Endothelial cell of umbilical vein (primary cell): Measurements from ENCODE around the gene CACNA1F. TPM values are rescaled to one million over a fixed set of nuclear protein-coding genes. Genes with fewer than 3 reads are reported as not detected.

Source experiments
- BruUV-seq: library from RNA; stranded (reverse); fragments of 400-500 nt; replicated peaks from 2 replicates; lab custom pipeline; 2021; lab: Mats Ljungman, UMichigan
- CTCF ChIA-PET: fragments of 300-600, 350-600 bp; sonication (Branson Sonifier 250); formaldehyde crosslinking; loops from one replicate; lab custom pipeline; 2021; ENCODE audit warnings: antibody characterized with exemption, inconsistent platforms; lab: Charles Lee
- POLR2A ChIA-PET: fragments of 300-600, 350-600 bp; sonication (Branson Sonifier 250); formaldehyde crosslinking; loops from one replicate; lab custom pipeline; 2021; ENCODE audit warnings: antibody characterized with exemption, inconsistent platforms; lab: Charles Lee
- DNase-seq: peaks from one replicate; pipeline ENCODE4 v3.0.0-alpha.2; 2011; ENCODE audit warnings: low read depth, low spot score
- FAIRE-seq: peaks from 2 replicates; lab custom pipeline; 2011; peaks lifted over from hg19 to GRCh38; lab: Jason Lieb, UNC
- H2AFZ ChIP-seq: 2 replicates; pipeline ENCODE4 v1.6.0; 2012; ENCODE audit warnings: low read depth, low read length, control low read depth, inconsistent platforms
- H3K27ac ChIP-seq: 2 replicates; pipeline ENCODE4 v1.5.1; 2011; ENCODE audit warnings: low read depth, mild to moderate bottlenecking, control low read depth, low read length, moderate library complexity; ENCODE audit not compliant: insufficient read depth
- H3K27me3 ChIP-seq, 2 experiments: 2 replicates each; pipeline versions ENCODE4 v1.6.0 to v1.6.1; 2011; ENCODE audit warnings: low read length in 2 of 2, mixed read lengths in 1 of 2; ENCODE audit not compliant: control insufficient read depth in 2 of 2, insufficient read depth in 2 of 2
- H3K36me3 ChIP-seq, 2 experiments: 2 replicates in 1 of 2; 3 replicates in 1 of 2; pipeline ENCODE4 v1.5.1; 2011; ENCODE audit warnings: low read length in 2 of 2, mild to moderate bottlenecking in 1 of 2, moderate library complexity in 1 of 2; ENCODE audit not compliant: control insufficient read depth in 2 of 2, insufficient read depth in 2 of 2; ENCODE audit errors: extremely low read depth in 1 of 2
- H3K4me1 ChIP-seq: 3 replicates; pipeline ENCODE4 v1.5.1; 2011; ENCODE audit warnings: mild to moderate bottlenecking, low read length; ENCODE audit not compliant: control insufficient read depth, insufficient read depth; ENCODE audit errors: extremely low read depth
- H3K4me2 ChIP-seq: 2 replicates; pipeline ENCODE4 v1.6.1; 2011; ENCODE audit warnings: low read length, control low read depth, mixed read lengths; ENCODE audit not compliant: insufficient read depth
- H3K4me3 ChIP-seq, 3 experiments: fragments of 200-600 bp in 1 of 3; sonication (generic), shearing (Covaris generic) in 1 of 3; replicated peaks in 1 of 3; 2 replicates each; pipeline ENCODE4 v1.5.1; 2011 to 2016; ENCODE audit warnings: control low read depth in 3 of 3, low read length in 3 of 3, mild to moderate bottlenecking in 2 of 3, inconsistent platforms in 1 of 3, low read depth in 1 of 3, moderate library complexity in 1 of 3; ENCODE audit not compliant: insufficient read depth in 1 of 3
- H3K79me2 ChIP-seq: 2 replicates; pipeline ENCODE4 v1.6.0; 2012; ENCODE audit warnings: low read length, inconsistent platforms; ENCODE audit not compliant: control insufficient read depth, insufficient read depth
- H3K9ac ChIP-seq: replicated peaks from 2 replicates; pipeline ENCODE3; 2011; ENCODE audit warnings: low read length, control low read depth; ENCODE audit not compliant: insufficient read depth; ENCODE audit errors: extremely low read depth
- H3K9me1 ChIP-seq: replicated peaks from 3 replicates; pipeline ENCODE4 v1.6.0; 2011; ENCODE audit warnings: mild to moderate bottlenecking, low read length; ENCODE audit not compliant: control insufficient read depth, insufficient read depth; ENCODE audit errors: extremely low read depth
- H3K9me3 ChIP-seq: replicated peaks from 2 replicates; pipeline ENCODE4 v1.5.1; 2012; ENCODE audit warnings: low read length, inconsistent platforms; ENCODE audit not compliant: control insufficient read depth, insufficient read depth
- H4K20me1 ChIP-seq: replicated peaks from 2 replicates; pipeline ENCODE3; 2011; ENCODE audit warnings: mild to moderate bottlenecking, low read length; ENCODE audit not compliant: control insufficient read depth, insufficient read depth; ENCODE audit errors: extremely low read depth
- POLR2AphosphoS5 ChIP-seq: IDR thresholded peaks from 2 replicates; pipeline ENCODE4 v1.6.1; 2012; ENCODE audit warnings: low read depth, mild to moderate bottlenecking, control low read depth, low read length, moderate library complexity; ENCODE audit not compliant: insufficient read depth
- dilution Hi-C: fragments of 300-500 bp; cut with MboI; formaldehyde crosslinking; loops from one replicate; pipeline ENCODE4 v1.15.0; 2019; ENCODE audit warnings: low sequenced_read_pairs; ENCODE audit not compliant: extremely low pct_ligation_motif_present
- intact Hi-C: fragments of 100-400 bp; cut with micrococcal nuclease; formaldehyde crosslinking; loops from one replicate; pipeline ENCODE4 v1.10.0; 2022
- polyA plus RNA-seq, 4 experiments: library from polyadenylated mRNA; depleted of rRNA in 3 of 4; stranded (reverse) in 3 of 4; unstranded in 1 of 4; fragments of >200 nt; gene quantifications; 2 replicates each; pipeline versions ENCODE4 v1.2.1 to v1.2.3, GENCODE V29; 2011 to 2012; ENCODE audit warnings: missing spikeins in 1 of 4
- total RNA-seq: library from RNA; stranded (reverse); gene quantifications from 2 replicates; pipeline ENCODE4 v1.2.3, GENCODE V29; 2021
- TF ChIP-seq, protein P1 (sequence below): IDR thresholded peaks from 2 replicates; pipeline ENCODE4 v1.6.1; 2011; ENCODE audit not compliant: insufficient read depth, insufficient read length
- TF ChIP-seq, protein P2 (sequence below), 2 donors: IDR thresholded peaks; 1 replicate in 1 of 2; 2 replicates in 1 of 2; pipeline ENCODE4 v1.5.1; 2011; ENCODE audit warnings: low read length in 2 of 2, mild to moderate bottlenecking in 2 of 2, moderate library complexity in 2 of 2, control low read depth in 1 of 2, inconsistent platforms in 1 of 2, low read depth in 1 of 2; ENCODE audit not compliant: insufficient read depth in 1 of 2; ENCODE audit errors: extremely low read depth in 1 of 2

Gene CACNA1F
- total and polyA plus RNA-seq, 2 donors (not counting 3 experiments of a cell fraction or from before 2014, with no cell fraction given), result not detected

DNA sequence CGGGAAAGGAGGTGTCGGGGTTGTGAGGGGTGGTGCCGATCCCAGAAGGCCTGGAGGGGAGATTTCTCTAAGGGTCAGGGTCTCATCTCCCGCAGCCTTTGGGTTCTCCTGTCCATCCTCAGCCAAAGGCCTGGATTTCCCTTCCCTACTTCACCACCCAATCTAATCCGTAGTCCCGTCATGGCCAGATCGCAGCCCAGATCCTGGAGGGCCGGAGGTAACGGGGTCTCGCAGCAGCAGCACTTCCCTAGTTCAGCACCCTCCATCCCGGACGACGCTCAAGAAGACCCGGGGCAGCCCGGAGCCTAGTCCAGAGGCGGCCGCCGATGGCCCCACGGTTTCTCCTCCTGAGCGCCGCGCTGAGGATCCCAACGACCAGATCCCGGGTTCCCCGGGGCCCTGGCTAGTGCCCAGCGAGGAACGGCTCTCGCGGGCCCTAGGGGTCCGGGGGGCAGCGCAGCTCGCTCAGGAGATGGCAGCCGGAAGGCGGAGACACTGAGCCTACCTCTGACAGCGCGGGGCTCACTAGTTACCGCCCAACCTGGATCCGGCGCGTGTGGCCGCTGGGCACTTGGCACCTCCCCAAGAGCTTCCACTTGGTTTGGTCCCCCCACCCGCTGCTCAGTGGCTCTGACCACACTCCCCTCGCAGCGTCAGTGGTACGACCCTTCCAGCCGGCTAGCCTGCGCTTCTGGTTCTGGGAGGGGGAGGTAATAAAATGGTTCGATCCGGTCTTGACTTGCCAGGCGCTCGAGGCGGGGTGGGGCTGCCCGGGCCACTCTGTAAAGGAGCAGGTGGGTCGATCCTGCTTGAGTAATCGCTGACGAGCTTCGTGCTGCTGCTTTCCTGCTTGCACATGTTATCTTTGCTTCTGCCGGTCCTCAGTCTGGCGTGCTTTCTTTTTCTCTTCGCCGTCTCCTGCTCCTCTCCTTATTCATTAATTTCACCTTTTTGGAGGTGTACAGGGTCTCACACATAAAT is 66.9 kb downstream of the CACNA1F start:
- intact Hi-C loops (loop anchor here (2.0 kb wide), 1 partner anchor 87 kb away; the partner anchor contains the start of gene WDR45), dilution Hi-C loops (no loop called here)
- peak overlapping the region; percentile 43 for H3K4me2 ChIP-seq
- no peaks in the 10 kb centered on the region for H4K20me1 ChIP-seq
- TF ChIP-seq, protein P1, sequence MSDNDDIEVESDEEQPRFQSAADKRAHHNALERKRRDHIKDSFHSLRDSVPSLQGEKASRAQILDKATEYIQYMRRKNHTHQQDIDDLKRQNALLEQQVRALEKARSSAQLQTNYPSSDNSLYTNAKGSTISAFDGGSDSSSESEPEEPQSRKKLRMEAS, result no peak
- peak; percentile 57 for TF ChIP-seq POLR2AphosphoS5
- TF ChIP-seq, protein P2, sequence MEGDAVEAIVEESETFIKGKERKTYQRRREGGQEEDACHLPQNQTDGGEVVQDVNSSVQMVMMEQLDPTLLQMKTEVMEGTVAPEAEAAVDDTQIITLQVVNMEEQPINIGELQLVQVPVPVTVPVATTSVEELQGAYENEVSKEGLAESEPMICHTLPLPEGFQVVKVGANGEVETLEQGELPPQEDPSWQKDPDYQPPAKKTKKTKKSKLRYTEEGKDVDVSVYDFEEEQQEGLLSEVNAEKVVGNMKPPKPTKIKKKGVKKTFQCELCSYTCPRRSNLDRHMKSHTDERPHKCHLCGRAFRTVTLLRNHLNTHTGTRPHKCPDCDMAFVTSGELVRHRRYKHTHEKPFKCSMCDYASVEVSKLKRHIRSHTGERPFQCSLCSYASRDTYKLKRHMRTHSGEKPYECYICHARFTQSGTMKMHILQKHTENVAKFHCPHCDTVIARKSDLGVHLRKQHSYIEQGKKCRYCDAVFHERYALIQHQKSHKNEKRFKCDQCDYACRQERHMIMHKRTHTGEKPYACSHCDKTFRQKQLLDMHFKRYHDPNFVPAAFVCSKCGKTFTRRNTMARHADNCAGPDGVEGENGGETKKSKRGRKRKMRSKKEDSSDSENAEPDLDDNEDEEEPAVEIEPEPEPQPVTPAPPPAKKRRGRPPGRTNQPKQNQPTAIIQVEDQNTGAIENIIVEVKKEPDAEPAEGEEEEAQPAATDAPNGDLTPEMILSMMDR (IDR thresholded peaks at IDR 0.05; ENCODE audit: extremely low read depth in 1 of 2, insufficient read depth in 1 of 2, low read depth in 1 of 2, low read length in 2 of 2), result peak in 1 of 2 donors; percentile 18
- POLR2A ChIA-PET, result interaction anchor here (1.9 kb wide), 1 partner anchor 25 kb away, joined by 7 read pairs; no protein-coding TSS in a partner anchor
- CTCF ChIA-PET, result interaction anchor here (1.0 to 3.6 kb wide), 3 partner anchors 10 to 18 kb away, joined by 3 to 16 read pairs (median 5); no protein-coding TSS in a partner anchor
- peak overlapping the region; percentile 72 for H3K9ac ChIP-seq
- H3K9me1 ChIP-seq, result no peaks in the 10 kb centered on the region
- H3K4me1 ChIP-seq, result peaks cover 21% of the 10 kb centered on the region
- H3K4me3 ChIP-seq, result peak overlapping the region in 2 of 3 experiments; percentile 29 to 40
- H3K9me3 ChIP-seq, result no peaks in the 10 kb centered on the region
- no peaks in the 10 kb centered on the region for H3K79me2 ChIP-seq
- DNase-seq (peak; percentile 66), FAIRE-seq (no peak)
- H3K27ac ChIP-seq, result peak overlapping the region; percentile 89
- no peaks in the 10 kb centered on the region for H3K36me3 ChIP-seq
- no peaks in the 10 kb centered on the region for H3K27me3 ChIP-seq
- peak overlapping the region; percentile 54 for H2AFZ ChIP-seq
- no TSS peak for BruUV-seq
